GM12878 (cell line): ENCODE data around the gene PLXNC1. TPM values are rescaled to one million over a fixed set of nuclear protein-coding genes. Genes with fewer than 3 reads are reported as not detected.

Source experiments
- ATF2 ChIP-seq: IDR thresholded peaks from 2 replicates; pipeline ENCODE4 v1.6.1; 2012; ENCODE audit warnings: low read length, inconsistent platforms
- DPF2 ChIP-seq: fragments of 450-650 bp; IDR thresholded peaks from 2 replicates; pipeline ENCODE4 v1.6.1; 2017; ENCODE audit warnings: mild to moderate bottlenecking
- FOXM1 ChIP-seq: IDR thresholded peaks from 2 replicates; pipeline ENCODE4 v1.6.1; 2012; ENCODE audit warnings: low read depth, mild to moderate bottlenecking, inconsistent platforms, low read length, moderate library complexity
- IKZF1 ChIP-seq: fragments of 450-650 bp; conservative IDR thresholded peaks from 2 replicates; pipeline ENCODE4 v1.6.1; 2017; ENCODE audit warnings: antibody characterized with exemption, mild to moderate bottlenecking
- IKZF2 ChIP-seq, 2 experiments: fragments of 450-650 bp; IDR thresholded peaks; 2 replicates each; pipeline ENCODE4 v1.6.1; 2017; ENCODE audit warnings: mild to moderate bottlenecking in 2 of 2, moderate library complexity in 2 of 2
- MEF2B ChIP-seq: fragments of 450-650 bp; IDR thresholded peaks from 2 replicates; pipeline ENCODE4 v1.6.1; 2018; ENCODE audit warnings: mild to moderate bottlenecking, moderate library complexity; ENCODE audit not compliant: partially characterized antibody, poor library complexity, severe bottlenecking
- NFIC ChIP-seq: IDR thresholded peaks from 2 replicates; pipeline ENCODE4 v1.6.1; 2012; ENCODE audit warnings: low read depth, mild to moderate bottlenecking, inconsistent platforms, low read length, moderate library complexity
- NR2F1 ChIP-seq: fragments of 450-650 bp; conservative IDR thresholded peaks from 2 replicates; pipeline ENCODE4 v1.6.1; 2017; ENCODE audit warnings: mild to moderate bottlenecking
- RELA ChIP-seq: fragments of 450-650 bp; IDR thresholded peaks from 2 replicates; pipeline ENCODE4 v1.8.0; 2014; ENCODE audit warnings: borderline replicate concordance; ENCODE audit not compliant: partially characterized antibody
- RELB ChIP-seq: fragments of 450-650 bp; IDR thresholded peaks from 2 replicates; pipeline ENCODE4 v1.6.1; 2017; ENCODE audit warnings: low read depth, mild to moderate bottlenecking, moderate library complexity
- SUZ12 ChIP-seq: fragments of 200-600 bp; sonication (generic); IDR thresholded peaks from one replicate; pipeline ENCODE4 v1.6.1; 2018; ENCODE audit warnings: antibody characterized with exemption, mild to moderate bottlenecking; ENCODE audit not compliant: unreplicated experiment
- TBL1XR1 ChIP-seq: IDR thresholded peaks from 2 replicates; pipeline ENCODE4 v1.6.1; 2012; ENCODE audit warnings: low read depth, low read length, improper control_type of control experiment
- polyA plus RNA-seq, 11 experiments: library from polyadenylated mRNA; depleted of rRNA in 4 of 11; unstranded in 6 of 11; stranded (reverse) in 5 of 11; fragments of >200 nt; fragmentation: Nextera tagmentation in 4 of 11; fragmentation: Illumina TruSeq in 1 of 11; extraction: Ambion mirVana in 4 of 11; extraction: Trizol in 1 of 11; gene quantifications; 1 replicate in 1 of 11; 2 replicates in 10 of 11; pipeline versions ENCODE4 v1.2.1 to v1.2.3, GENCODE V29; 2011 to 2016; ENCODE audit warnings: inconsistent platforms in 2 of 11, missing spikeins in 2 of 11, low read depth in 1 of 11
- total RNA-seq, 4 experiments: library from RNA; depleted of rRNA in 3 of 4; stranded (reverse); fragments of >200 nt in 3 of 4; fragmentation: Illumina TruSeq in 1 of 4; extraction: Trizol in 1 of 4; gene quantifications; 2 replicates each; pipeline versions ENCODE4 v1.2.1 to v1.2.3, GENCODE V29; 2013 to 2021

The PLXNC1 gene
- total and polyA plus RNA-seq, 10 of the 15 experiments (the other 5 are each of a cell fraction or from before 2014, with no cell fraction given) = 5.2 to 41.2 (median 24.6) TPM

- TF ChIP-seq ATF2 = peak; percentile 86
- no peak for TF ChIP-seq RELA
- peak; percentile 91 for TF ChIP-seq NFIC
- TF ChIP-seq DPF2 = peak; percentile 82
- peak; percentile 55 for TF ChIP-seq MEF2B
- TF ChIP-seq IKZF2 (IDR thresholded peaks at IDR 0.05) = peak; percentile 82 to 86
- peak; percentile 93 for TF ChIP-seq RELB
- TF ChIP-seq FOXM1 = peak; percentile 77; the same call in 1 of the 2 replicates
- TF ChIP-seq SUZ12 = no peak
- peak; percentile 77 for TF ChIP-seq IKZF1
- TF ChIP-seq NR2F1 = peak; percentile 81
- TF ChIP-seq TBL1XR1 = peak; percentile 32; the same call in 1 of the 2 replicates
Observed at GRCh38 chr12:94227066-94227465, 78.7 kb downstream of the PLXNC1 start (continued).
